Peyer's patch (tissue), 4 donors: ENCODE results near the gene TMEM108. TPM values are rescaled to one million over a fixed set of nuclear protein-coding genes. Genes with fewer than 3 reads are reported as not detected.

Source experiments
- DNase-seq, 3 donors: peaks; one replicate each; pipeline ENCODE4 v3.0.0-alpha.2; 2017 to 2019
- H3K27ac ChIP-seq, 4 donors: fragments of 200-600 bp; sonication (generic); one replicate each; pipeline ENCODE4 v1.5.1; 2016 to 2019
- H3K27me3 ChIP-seq, 2 donors: fragments of 200-600 bp; sonication (generic); one replicate each; pipeline ENCODE4 v1.5.1; 2019
- H3K36me3 ChIP-seq, 3 donors: fragments of 200-600 bp; sonication (generic); one replicate each; pipeline ENCODE4 v1.5.1; 2016 to 2019
- H3K4me1 ChIP-seq, 4 donors: fragments of 200-600 bp; sonication (generic); one replicate each; pipeline ENCODE4 v1.5.1; 2016 to 2019
- H3K4me3 ChIP-seq, 4 donors: fragments of 200-600 bp; sonication (generic); 1 replicate in 3 of 4; 2 replicates in 1 of 4; pipeline ENCODE4 v1.5.1; 2016 to 2019; ENCODE audit warnings: mild to moderate bottlenecking in 1 of 4
- H3K9me3 ChIP-seq, 4 donors: fragments of 200-600 bp; sonication (generic); one replicate each; pipeline ENCODE4 v1.5.1; 2016 to 2019; ENCODE audit warnings: mild to moderate bottlenecking in 1 of 4
- CTCF ChIP-seq, 6 experiments: fragments of 450-650 bp in 4 of 6; fragments of 200-600 bp in 2 of 6; sonication (generic) in 1 of 6; IDR thresholded peaks; one replicate each; pipeline ENCODE4 v1.5.1; 2017 to 2019; ENCODE audit warnings: antibody characterized with exemption in 6 of 6, mild to moderate bottlenecking in 3 of 6, moderate library complexity in 1 of 6
- POLR2A ChIP-seq, 2 donors: fragments of 450-650 bp; IDR thresholded peaks; one replicate each; pipeline ENCODE4 v1.5.1; 2017; ENCODE audit warnings: antibody characterized with exemption in 2 of 2, mild to moderate bottlenecking in 2 of 2, moderate library complexity in 2 of 2
- total RNA-seq, 4 donors: library from RNA; depleted of rRNA; stranded (reverse); fragments of >200 nt; gene quantifications; one replicate each; pipeline ENCODE4 v1.1.0, GENCODE V29; 2016

The TMEM108 gene
- total RNA-seq, 4 donors from 2014 or later: 1.4 to 1.7 TPM; not detected in 2

- Histone ChIP-seq H3K27ac (no peak overlapping the region), H3K27me3 (no peaks in the 10 kb centered on the region), H3K9me3 (no peaks in the 10 kb centered on the region), H3K4me3 (no peak overlapping the region), H3K4me1 (peaks cover 0 to 3% (median 0%) of the 10 kb centered on the region in 4 donors), H3K36me3 (no peaks in the 10 kb centered on the region)
- TF ChIP-seq POLR2A (IDR thresholded peaks at IDR 0.05) (no peak), CTCF (IDR thresholded peaks at IDR 0.05) (no peak)
- no peak for DNase-seq
Observed at GRCh38 chr3:133268726-133269134, 230.5 kb downstream of the TMEM108 start.

- Histone ChIP-seq H3K4me3 (no peak overlapping the region), H3K4me1 (peaks cover 0 to 3% (median 0%) of the 10 kb centered on the region in 4 donors), H3K27ac (no peak overlapping the region), H3K9me3 (no peaks in the 10 kb centered on the region), H3K27me3 (no peaks in the 10 kb centered on the region), H3K36me3 (no peaks in the 10 kb centered on the region)
- TF ChIP-seq CTCF (IDR thresholded peaks at IDR 0.05) (no peak), POLR2A (IDR thresholded peaks at IDR 0.05) (no peak)
- DNase-seq: no peak
Observed at GRCh38 chr3:133269393-133269792, 231.2 kb downstream of the TMEM108 start.

- no peaks in the 10 kb centered on the region for H3K36me3 ChIP-seq
- DNase-seq: no peak
- H3K4me1 ChIP-seq: peaks cover 0 to 3% (median 0%) of the 10 kb centered on the region in 4 donors
- TF ChIP-seq POLR2A (IDR thresholded peaks at IDR 0.05) (no peak), CTCF (IDR thresholded peaks at IDR 0.05) (no peak)
- H3K4me3 ChIP-seq: no peak overlapping the region
- no peaks in the 10 kb centered on the region for H3K27me3 ChIP-seq
- H3K9me3 ChIP-seq: no peaks in the 10 kb centered on the region
- H3K27ac ChIP-seq: no peak overlapping the region
Observed at GRCh38 chr3:133270631-133271030, 232.4 kb downstream of the TMEM108 start.

- DNase-seq: no peak
- TF ChIP-seq CTCF (IDR thresholded peaks at IDR 0.05) (no peak), POLR2A (IDR thresholded peaks at IDR 0.05) (no peak)
- no peaks in the 10 kb centered on the region for H3K9me3 ChIP-seq
Observed at GRCh38 chr3:133271042-133271441, 232.9 kb downstream of the TMEM108 start.

GRCh38 chr3:133271539-133271938 is 233.3 kb downstream of the TMEM108 start:
- Histone ChIP-seq H3K9me3 (no peaks in the 10 kb centered on the region), H3K4me3 (no peak overlapping the region)

More at GRCh38 chr3:133271042-133271441, 232.9 kb downstream of the TMEM108 start:
- no peak overlapping the region for H3K4me3 ChIP-seq
- peaks cover 0 to 3% (median 0%) of the 10 kb centered on the region in 4 donors for H3K4me1 ChIP-seq
- H3K36me3 ChIP-seq: no peaks in the 10 kb centered on the region
- no peak overlapping the region for H3K27ac ChIP-seq
- no peaks in the 10 kb centered on the region for H3K27me3 ChIP-seq

More at GRCh38 chr3:133271539-133271938, 233.3 kb downstream of the TMEM108 start:
- no peak for TF ChIP-seq POLR2A (IDR thresholded peaks at IDR 0.05)
- TF ChIP-seq CTCF (IDR thresholded peaks at IDR 0.05): no peak
- Histone ChIP-seq H3K36me3 (no peaks in the 10 kb centered on the region), H3K27ac (no peak overlapping the region), H3K27me3 (no peaks in the 10 kb centered on the region), H3K4me1 (peaks cover 0 to 3% (median 0%) of the 10 kb centered on the region in 4 donors)
- DNase-seq: no peak
